ENCODE results near the gene PRKN. TPM values are rescaled to one million over a fixed set of nuclear protein-coding genes. Genes with fewer than 3 reads are reported as not detected.

Gene PRKN
- polyA plus RNA-seq, 1 donor from 2014 or later: 1.2 TPM

DNA sequence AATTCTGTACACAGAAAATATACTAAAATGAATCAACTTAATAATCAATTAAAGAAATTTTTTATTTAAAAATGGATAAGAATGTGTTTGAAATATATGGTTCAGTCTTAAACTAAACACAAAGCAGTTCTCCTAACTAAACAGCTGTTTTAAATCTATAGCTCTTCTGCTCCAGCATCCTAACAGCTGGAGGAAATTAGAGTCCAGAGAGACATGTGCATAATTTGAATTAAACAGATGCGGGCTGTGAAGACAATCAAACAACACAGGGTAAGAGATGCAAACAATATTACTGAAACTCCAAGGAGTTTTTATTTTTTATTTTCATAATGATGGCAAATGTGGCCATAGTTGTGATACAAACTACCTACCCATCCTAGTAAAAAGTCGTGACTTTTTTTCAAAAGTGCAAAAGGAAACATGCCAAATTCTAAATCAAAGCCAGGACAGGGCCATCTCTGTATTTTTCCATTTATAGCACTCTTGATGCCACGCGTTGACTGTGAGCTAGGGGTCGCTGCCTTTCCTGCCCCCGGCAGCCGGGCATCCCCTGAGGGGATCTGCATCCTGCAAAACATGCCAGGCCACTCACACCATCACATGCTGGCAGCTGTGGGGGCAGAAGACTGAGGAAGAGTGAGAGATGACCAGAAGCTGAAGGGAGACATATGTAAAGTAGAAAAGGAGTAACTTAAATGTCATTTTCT is 310.6 kb downstream of the PRKN start:
- Histone ChIP-seq H3K4me3 (ENCODE audit: low read length) (no peak overlapping the region), H3K79me2 (replicated peaks; ENCODE audit: insufficient read depth, low read length) (no peaks in the 10 kb centered on the region), H3K4me2 (ENCODE audit: low read length) (no peak overlapping the region), H3K36me3 (ENCODE audit: insufficient read depth, low read length) (no peaks in the 10 kb centered on the region), H3K27me3 (ENCODE audit: insufficient read depth, low read depth, low read length) (no peaks in the 10 kb centered on the region), H4K20me1 (ENCODE audit: insufficient read depth) (no peaks in the 10 kb centered on the region), H3K9ac (ENCODE audit: low read length) (no peak overlapping the region), H3K9me3 (ENCODE audit: low read length) (peaks cover 4% of the 10 kb centered on the region), H3K9me2 (ENCODE audit: insufficient read depth, low read length) (no peaks in the 10 kb centered on the region), H3F3A (ENCODE audit: insufficient read depth, low read length, poor library complexity, severe bottlenecking) (no peaks in the 10 kb centered on the region), H2AFZ (ENCODE audit: low read depth, low read length) (no peak overlapping the region), H3K27ac (ENCODE audit: low read length) (no peak overlapping the region)
- TF ChIP-seq POLR2AphosphoS5 (IDR thresholded peaks at IDR 0.05) (no peak), EP300 (conservative IDR thresholded peaks at IDR 0.05; ENCODE audit: poor library complexity, severe bottlenecking) (no peak), RAD21 (conservative IDR thresholded peaks at IDR 0.05) (no peak)

DNA sequence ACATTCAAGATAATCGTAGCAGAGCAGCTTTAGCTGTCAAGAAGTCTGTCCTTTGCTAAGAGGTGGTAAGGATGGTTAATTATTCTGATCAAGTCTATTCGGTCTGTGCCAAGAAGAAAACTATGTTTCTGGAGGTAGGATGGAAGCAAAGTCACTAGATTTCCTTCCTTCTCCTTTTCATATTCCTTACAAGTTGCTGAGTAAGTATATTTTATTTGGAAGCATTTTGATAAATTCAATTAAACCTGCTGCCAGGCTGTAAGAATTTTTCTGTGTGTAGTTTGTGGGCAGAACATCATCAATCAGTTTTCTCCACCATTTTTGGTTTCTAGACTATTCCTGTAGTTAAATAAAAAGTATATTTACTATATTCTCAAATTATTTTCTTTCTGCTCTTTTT is 311.3 kb downstream of the PRKN start:
- peaks cover 4% of the 10 kb centered on the region for H3K9me3 ChIP-seq (ENCODE audit: low read length)

More for the DNA sequence above, 311.3 kb downstream of the PRKN start:
- H3K79me2 ChIP-seq (replicated peaks; ENCODE audit: insufficient read depth, low read length): no peaks in the 10 kb centered on the region
- H3K27ac ChIP-seq (ENCODE audit: low read length): no peak overlapping the region
- H3K4me2 ChIP-seq (ENCODE audit: low read length): no peak overlapping the region
- no peaks in the 10 kb centered on the region for H3K36me3 ChIP-seq (ENCODE audit: insufficient read depth, low read length)
- H3K4me3 ChIP-seq (ENCODE audit: low read length): no peak overlapping the region
- no peak for TF ChIP-seq RAD21 (conservative IDR thresholded peaks at IDR 0.05)
- no peak for TF ChIP-seq EP300 (conservative IDR thresholded peaks at IDR 0.05; ENCODE audit: poor library complexity, severe bottlenecking)
- no peak for TF ChIP-seq EZH2 (IDR thresholded peaks at IDR 0.05; ENCODE audit: borderline replicate concordance, insufficient read depth, low read length, poor library complexity, severe bottlenecking)
- no peak for TF ChIP-seq MXI1 (conservative IDR thresholded peaks at IDR 0.05; ENCODE audit: poor library complexity, severe bottlenecking)
- TF ChIP-seq, protein P1, sequence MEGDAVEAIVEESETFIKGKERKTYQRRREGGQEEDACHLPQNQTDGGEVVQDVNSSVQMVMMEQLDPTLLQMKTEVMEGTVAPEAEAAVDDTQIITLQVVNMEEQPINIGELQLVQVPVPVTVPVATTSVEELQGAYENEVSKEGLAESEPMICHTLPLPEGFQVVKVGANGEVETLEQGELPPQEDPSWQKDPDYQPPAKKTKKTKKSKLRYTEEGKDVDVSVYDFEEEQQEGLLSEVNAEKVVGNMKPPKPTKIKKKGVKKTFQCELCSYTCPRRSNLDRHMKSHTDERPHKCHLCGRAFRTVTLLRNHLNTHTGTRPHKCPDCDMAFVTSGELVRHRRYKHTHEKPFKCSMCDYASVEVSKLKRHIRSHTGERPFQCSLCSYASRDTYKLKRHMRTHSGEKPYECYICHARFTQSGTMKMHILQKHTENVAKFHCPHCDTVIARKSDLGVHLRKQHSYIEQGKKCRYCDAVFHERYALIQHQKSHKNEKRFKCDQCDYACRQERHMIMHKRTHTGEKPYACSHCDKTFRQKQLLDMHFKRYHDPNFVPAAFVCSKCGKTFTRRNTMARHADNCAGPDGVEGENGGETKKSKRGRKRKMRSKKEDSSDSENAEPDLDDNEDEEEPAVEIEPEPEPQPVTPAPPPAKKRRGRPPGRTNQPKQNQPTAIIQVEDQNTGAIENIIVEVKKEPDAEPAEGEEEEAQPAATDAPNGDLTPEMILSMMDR (IDR thresholded peaks at IDR 0.05; ENCODE audit: poor library complexity, severe bottlenecking): no peak
- TF ChIP-seq, protein P2, sequence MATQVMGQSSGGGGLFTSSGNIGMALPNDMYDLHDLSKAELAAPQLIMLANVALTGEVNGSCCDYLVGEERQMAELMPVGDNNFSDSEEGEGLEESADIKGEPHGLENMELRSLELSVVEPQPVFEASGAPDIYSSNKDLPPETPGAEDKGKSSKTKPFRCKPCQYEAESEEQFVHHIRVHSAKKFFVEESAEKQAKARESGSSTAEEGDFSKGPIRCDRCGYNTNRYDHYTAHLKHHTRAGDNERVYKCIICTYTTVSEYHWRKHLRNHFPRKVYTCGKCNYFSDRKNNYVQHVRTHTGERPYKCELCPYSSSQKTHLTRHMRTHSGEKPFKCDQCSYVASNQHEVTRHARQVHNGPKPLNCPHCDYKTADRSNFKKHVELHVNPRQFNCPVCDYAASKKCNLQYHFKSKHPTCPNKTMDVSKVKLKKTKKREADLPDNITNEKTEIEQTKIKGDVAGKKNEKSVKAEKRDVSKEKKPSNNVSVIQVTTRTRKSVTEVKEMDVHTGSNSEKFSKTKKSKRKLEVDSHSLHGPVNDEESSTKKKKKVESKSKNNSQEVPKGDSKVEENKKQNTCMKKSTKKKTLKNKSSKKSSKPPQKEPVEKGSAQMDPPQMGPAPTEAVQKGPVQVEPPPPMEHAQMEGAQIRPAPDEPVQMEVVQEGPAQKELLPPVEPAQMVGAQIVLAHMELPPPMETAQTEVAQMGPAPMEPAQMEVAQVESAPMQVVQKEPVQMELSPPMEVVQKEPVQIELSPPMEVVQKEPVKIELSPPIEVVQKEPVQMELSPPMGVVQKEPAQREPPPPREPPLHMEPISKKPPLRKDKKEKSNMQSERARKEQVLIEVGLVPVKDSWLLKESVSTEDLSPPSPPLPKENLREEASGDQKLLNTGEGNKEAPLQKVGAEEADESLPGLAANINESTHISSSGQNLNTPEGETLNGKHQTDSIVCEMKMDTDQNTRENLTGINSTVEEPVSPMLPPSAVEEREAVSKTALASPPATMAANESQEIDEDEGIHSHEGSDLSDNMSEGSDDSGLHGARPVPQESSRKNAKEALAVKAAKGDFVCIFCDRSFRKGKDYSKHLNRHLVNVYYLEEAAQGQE (IDR thresholded peaks at IDR 0.05; ENCODE audit: borderline replicate concordance): no peak
- H4K20me1 ChIP-seq (ENCODE audit: insufficient read depth): no peaks in the 10 kb centered on the region
- H3F3A ChIP-seq (ENCODE audit: insufficient read depth, low read length, poor library complexity, severe bottlenecking): no peaks in the 10 kb centered on the region
- no peaks in the 10 kb centered on the region for H3K27me3 ChIP-seq (ENCODE audit: insufficient read depth, low read depth, low read length)
- no peak overlapping the region for H2AFZ ChIP-seq (ENCODE audit: low read depth, low read length)
- H3K9me2 ChIP-seq (ENCODE audit: insufficient read depth, low read length): no peaks in the 10 kb centered on the region
- no peak overlapping the region for H3K9ac ChIP-seq (ENCODE audit: low read length)

Data from neural cell (in vitro differentiated cells).